Fibroblast of pulmonary artery (primary cell): ENCODE data around the gene DRD3.

Experiments
- DNase-seq: peaks from one replicate; pipeline ENCODE4 v3.0.0-alpha.2; 2010; ENCODE audit warnings: low read depth
- H3K4me3 ChIP-seq: replicated peaks from 2 replicates; pipeline ENCODE4 v1.5.1; 2011; ENCODE audit warnings: low read depth, mild to moderate bottlenecking, control low read depth, low read length, moderate library complexity
- TF ChIP-seq, protein P1 (sequence below): IDR thresholded peaks from 2 replicates; pipeline ENCODE4 v1.5.1; 2011; ENCODE audit warnings: mild to moderate bottlenecking, control low read depth, low read length, inconsistent platforms; ENCODE audit errors: missing control alignments

DRD3 gene

DNA sequence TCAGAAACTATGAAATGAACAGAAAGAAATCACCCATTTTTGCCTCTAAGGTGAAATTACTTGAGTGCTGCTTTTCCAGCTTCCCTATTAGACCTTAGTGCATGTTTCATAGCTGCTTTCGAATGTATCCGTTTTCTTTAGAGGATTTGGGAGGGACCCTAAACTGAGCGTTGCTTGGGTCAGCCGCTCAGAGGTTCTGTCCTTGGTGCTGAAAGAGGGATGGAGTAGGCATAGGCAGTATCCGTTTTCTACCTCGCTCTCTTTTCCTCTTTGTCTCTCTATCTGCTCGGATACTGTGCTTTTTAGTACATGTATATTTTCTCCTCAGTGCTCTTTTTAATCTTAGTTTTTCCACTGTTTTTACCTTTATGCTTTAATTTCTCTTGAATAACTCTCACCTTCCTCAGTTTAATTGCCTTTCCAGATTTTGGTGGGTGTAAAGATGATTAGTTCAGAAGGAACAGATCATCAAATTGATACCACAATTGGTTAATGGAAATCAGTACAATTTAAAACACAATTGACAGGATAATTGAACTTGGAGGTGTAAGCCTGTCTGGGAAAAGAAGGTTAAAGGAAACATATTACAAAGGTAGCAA, at the start of gene DRD3:
Gene DRD3 (minus strand): TSS at position 283 of the 599 bp plus-strand sequence. CDS start 7,060 bp downstream, outside the sequence.
- TF ChIP-seq, protein P1, sequence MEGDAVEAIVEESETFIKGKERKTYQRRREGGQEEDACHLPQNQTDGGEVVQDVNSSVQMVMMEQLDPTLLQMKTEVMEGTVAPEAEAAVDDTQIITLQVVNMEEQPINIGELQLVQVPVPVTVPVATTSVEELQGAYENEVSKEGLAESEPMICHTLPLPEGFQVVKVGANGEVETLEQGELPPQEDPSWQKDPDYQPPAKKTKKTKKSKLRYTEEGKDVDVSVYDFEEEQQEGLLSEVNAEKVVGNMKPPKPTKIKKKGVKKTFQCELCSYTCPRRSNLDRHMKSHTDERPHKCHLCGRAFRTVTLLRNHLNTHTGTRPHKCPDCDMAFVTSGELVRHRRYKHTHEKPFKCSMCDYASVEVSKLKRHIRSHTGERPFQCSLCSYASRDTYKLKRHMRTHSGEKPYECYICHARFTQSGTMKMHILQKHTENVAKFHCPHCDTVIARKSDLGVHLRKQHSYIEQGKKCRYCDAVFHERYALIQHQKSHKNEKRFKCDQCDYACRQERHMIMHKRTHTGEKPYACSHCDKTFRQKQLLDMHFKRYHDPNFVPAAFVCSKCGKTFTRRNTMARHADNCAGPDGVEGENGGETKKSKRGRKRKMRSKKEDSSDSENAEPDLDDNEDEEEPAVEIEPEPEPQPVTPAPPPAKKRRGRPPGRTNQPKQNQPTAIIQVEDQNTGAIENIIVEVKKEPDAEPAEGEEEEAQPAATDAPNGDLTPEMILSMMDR, result no peak
- no peak within 1 kb of the TSS for H3K4me3 ChIP-seq
- DNase-seq, result peak; percentile 70

DNA sequence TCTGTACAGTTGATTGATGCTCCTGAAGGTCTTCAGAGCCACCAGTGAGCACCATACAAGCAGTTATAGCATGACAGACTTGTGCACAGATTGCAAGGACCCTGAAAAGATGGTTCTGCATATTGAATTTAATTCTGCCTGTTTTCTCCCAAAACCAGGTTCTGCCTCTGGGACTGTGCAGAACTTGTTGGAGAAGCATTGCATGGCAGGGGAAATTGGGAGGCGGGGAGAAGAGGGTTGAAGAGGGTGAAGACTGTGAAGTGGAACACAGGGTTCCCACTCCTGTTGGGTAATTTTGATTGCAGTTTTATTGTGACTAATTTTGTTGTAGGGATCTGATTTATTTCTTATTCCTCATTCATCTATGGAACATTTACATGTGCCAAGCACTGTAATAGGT, 48.2 kb upstream of the DRD3 start:
- no peak for DNase-seq
- TF ChIP-seq, protein P1, result no peak
- H3K4me3 ChIP-seq, result no peak overlapping the region

DNA sequence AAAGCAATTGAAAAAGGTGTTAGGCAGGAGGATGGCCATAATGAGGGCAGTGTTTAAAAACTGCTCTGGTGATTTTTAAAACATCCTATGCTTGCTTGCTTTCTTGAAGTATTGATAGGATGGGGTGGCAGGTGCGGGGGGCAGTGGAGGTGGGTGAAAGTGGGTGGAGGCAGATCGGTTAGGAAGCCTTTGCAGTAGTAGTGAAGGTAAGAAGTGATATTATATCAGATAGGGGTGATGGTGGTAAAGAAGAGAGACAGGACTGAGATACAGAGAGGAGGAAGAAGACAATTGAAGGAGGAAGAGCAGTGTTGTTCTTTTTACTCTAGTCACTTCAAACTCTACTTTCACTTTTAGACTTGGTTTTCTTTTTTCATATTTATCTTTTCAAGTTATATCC, 47.5 kb upstream of the DRD3 start:
- TF ChIP-seq, protein P1, result no peak
- no peak for DNase-seq
- H3K4me3 ChIP-seq, result no peak overlapping the region

DNA sequence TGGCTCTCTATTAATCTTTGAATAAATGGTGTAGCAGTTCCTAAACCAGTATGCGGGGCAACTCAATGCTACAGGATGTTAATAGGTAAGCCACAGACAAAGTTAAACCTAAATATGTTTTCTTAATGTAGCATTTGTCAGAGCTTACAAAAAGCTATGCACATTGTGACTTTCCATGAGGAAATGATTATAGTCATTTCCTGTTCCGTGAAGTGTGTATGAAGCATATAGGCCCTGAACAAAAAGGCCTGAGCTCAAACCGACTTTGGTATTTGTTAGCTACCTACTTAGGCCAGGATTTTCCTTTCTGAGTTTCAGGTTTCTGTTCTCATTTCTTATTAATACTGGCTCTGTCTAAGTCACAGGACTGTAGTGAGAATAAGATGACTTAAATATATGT, 44.3 kb upstream of the DRD3 start:
- no peak overlapping the region for H3K4me3 ChIP-seq
- TF ChIP-seq, protein P1, result no peak
- peak; percentile 65 for DNase-seq

DNA sequence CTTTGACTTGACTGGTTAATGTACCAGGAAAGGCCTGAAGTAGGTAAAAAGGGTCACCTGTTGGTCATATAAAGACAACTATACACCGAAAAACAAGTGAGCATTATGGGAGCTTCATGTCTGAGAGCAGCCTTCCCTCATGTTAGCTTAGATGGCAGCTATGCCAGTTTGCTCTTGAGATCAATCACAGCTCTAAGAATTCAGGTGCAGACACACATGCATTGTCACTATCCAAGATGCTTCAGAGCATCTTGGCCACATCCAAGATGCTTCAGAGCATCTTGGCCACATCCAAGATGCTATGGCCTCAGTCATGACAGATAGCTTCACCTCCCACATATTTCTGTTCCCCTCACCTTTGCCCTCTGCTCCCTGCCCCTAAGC, 43.0 kb upstream of the DRD3 start:
- no peak for DNase-seq
- TF ChIP-seq, protein P1, result no peak
- H3K4me3 ChIP-seq, result no peak overlapping the region

DNA sequence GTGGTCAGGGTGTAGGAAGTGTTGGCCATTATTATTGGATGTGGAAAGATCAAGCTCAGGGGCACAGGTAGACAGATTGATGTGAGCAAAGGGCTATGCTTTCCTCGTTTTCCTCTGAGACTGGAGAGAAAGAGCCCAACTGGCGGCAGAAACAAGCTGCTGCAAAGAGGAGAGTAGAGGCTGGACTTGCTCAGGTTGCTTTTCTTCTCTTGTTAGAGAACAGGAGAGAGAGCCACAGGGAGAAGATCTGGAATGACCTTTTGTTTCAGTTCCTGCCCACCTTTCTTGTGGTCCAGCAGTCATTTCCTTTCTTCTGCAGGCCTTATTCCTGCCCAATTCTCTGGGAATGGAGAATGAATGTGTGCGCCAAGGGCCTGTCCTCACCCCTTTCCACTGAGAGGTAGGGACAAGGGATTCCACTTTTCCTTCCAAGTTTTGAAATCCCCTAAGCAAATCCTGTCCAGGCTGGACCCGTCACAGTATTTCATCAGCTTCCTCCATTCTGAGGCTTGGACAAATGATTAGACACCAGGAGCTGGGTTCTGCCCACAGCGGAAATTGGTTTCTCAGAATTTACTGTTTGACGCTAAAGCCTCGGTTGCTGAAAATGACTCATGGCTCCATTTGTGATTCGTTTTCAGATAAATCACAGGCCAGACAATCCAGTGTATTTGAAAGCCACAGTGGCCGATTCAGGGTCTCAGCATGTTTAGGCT, 42.5 kb upstream of the DRD3 start:
- DNase-seq, result peak; percentile 93
- H3K4me3 ChIP-seq, result no peak overlapping the region
- TF ChIP-seq, protein P1, result no peak

DNA sequence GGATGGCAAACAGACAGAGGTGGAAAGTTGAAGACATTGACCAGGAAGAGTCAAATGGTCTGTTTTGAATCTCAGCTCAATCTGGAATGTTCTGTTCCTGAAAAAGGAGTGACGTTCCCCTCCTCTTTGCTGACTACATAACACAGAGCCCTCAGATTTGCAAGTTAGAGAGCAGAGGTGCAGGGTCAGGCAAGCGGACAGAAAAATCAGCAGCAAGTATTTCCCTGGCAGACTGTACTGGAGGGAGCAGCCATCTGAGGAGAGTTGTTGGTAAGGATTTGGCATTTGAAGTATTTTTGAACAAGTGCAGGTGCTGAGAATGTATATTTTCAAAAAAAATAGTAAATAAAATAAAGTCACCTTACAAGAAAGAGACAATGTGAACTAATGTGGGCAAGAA, 40.9 kb upstream of the DRD3 start:
- DNase-seq, result no peak
- no peak overlapping the region for H3K4me3 ChIP-seq
- TF ChIP-seq, protein P1, result no peak
